Measurements from ENCODE around the gene FSTL1.

DNA sequence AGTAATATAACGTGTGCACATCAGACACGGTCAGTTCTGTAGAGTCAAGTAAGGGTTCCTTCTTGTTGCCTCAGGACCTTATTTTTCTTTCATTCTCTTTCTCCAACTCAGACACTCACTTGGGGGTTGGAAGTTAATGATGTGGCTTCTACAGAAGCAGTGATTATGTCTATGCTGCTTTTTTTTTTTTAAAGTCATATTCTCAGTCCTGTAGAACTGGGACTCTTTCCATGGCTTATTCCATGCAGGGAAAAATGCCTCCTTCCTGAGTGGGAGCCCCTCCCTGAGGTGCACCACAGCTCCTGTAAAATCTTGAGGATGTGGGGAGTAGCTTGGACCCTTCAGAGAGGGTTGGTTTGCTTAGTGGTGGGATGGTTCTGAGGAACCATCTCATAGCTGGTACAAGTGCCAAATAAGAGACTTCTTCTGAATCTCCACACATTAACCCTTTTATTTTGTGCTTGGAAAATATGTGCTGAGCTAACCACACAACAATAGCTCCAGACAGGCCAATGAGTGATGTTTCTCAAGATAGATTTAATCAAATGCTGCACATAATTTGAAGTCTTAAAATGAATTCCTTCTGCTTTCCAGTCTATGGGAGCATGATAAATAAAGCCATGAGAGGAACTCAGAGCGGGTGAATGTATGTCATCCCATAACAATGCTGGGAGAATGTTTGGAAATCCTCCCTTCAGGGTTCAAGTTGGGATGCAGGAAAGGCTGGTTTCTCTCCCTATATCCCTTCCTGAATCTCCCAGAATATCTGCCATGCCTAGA is 23.3 kb upstream of the FSTL1 start:
- TF ChIP-seq CTCF (IDR thresholded peaks at IDR 0.05; ENCODE audit: low read depth, low read length) (no peak), EZH2phosphoT487 (IDR thresholded peaks at IDR 0.05; ENCODE audit: low read depth) (no peak)
